HG03280 (cell line): ENCODE measurements around the gene NHS.

ENCODE experiments used
- ATAC-seq: cut with Tn5 transposase; IDR thresholded peaks from one replicate; pipeline ENCODE4 v1.9.1; 2021; ENCODE audit warnings: mild to moderate bottlenecking, moderate library complexity; ENCODE audit not compliant: unreplicated experiment

The NHS gene

GRCh38 chrX:17374619-17375366 is at the start of gene NHS:
Gene NHS (plus strand): TSS chrX:17375200. CDS start chrX:17375758, 558 bp downstream.
- no peak for ATAC-seq

- ATAC-seq: no peak
Measured at GRCh38 chrX:17328837-17329236, 46.2 kb upstream of the NHS start.

GRCh38 chrX:17336377-17336776 is 38.6 kb upstream of the NHS start:
- no peak for ATAC-seq

- ATAC-seq: no peak
Measured at GRCh38 chrX:17355976-17356375, 19.0 kb upstream of the NHS start.

- no peak for ATAC-seq
Measured at GRCh38 chrX:17359500-17359899, 15.5 kb upstream of the NHS start.

GRCh38 chrX:17361620-17362019 is 13.4 kb upstream of the NHS start:
- ATAC-seq: no peak

GRCh38 chrX:17368002-17368401 is 7.0 kb upstream of the NHS start:
- ATAC-seq: no peak

GRCh38 chrX:17369309-17369708 is 5.7 kb upstream of the NHS start:
- no peak for ATAC-seq

GRCh38 chrX:17370191-17370590 is 4.8 kb upstream of the NHS start:
- ATAC-seq: no peak

- no peak for ATAC-seq
Measured at GRCh38 chrX:17372052-17372451, 2.9 kb upstream of the NHS start.

- no peak for ATAC-seq
Measured at GRCh38 chrX:17373337-17373736, 1.7 kb upstream of the NHS start.

- ATAC-seq: no peak
Measured at GRCh38 chrX:17375367-17375636, 302 bp downstream of the NHS start.

GRCh38 chrX:17375637-17376430 is 834 bp downstream of the NHS start:
- no peak for ATAC-seq

- no peak for ATAC-seq
Measured at GRCh38 chrX:17376431-17377077, 1.6 kb downstream of the NHS start.

- no peak for ATAC-seq
Measured at GRCh38 chrX:17377091-17377717, 2.2 kb downstream of the NHS start.

GRCh38 chrX:17377795-17378194 is 2.8 kb downstream of the NHS start:
- no peak for ATAC-seq

- no peak for ATAC-seq
Measured at GRCh38 chrX:17380221-17380620, 5.2 kb downstream of the NHS start.

GRCh38 chrX:17390419-17390850 is 15.4 kb downstream of the NHS start:
- ATAC-seq: no peak

GRCh38 chrX:17395154-17395553 is 20.2 kb downstream of the NHS start:
- no peak for ATAC-seq

- ATAC-seq: no peak
Measured at GRCh38 chrX:17397074-17397473, 22.1 kb downstream of the NHS start.

GRCh38 chrX:17403189-17403691 is 28.2 kb downstream of the NHS start:
- ATAC-seq: no peak
